ENCODE results near the gene NUP50. TPM values are rescaled to one million over a fixed set of nuclear protein-coding genes. Genes with fewer than 3 reads are reported as not detected.

The NUP50 gene
- polyA plus RNA-seq, 1 donor, result 40.8 TPM

GRCh38 chr22:45217806-45218205 lies 54.1 kb downstream of the NUP50 start:
- no peaks in the 10 kb centered on the region for H3K4me1 ChIP-seq (ENCODE audit: control insufficient read depth, insufficient read depth, low read length)

GRCh38 chr22:45218976-45219375 lies 55.3 kb downstream of the NUP50 start:
- Histone ChIP-seq H3K4me3 (ENCODE audit: low read length) (no peak overlapping the region), H3K27ac (ENCODE audit: low read length) (no peak overlapping the region), H3K4me1 (ENCODE audit: control insufficient read depth, insufficient read depth, low read length) (no peaks in the 10 kb centered on the region), H3K9me3 (ENCODE audit: control insufficient read depth, low read depth, low read length) (no peaks in the 10 kb centered on the region), H3K36me3 (ENCODE audit: control insufficient read depth, insufficient read depth, low read length) (no peaks in the 10 kb centered on the region), H3K27me3 (ENCODE audit: control insufficient read depth, insufficient read depth, low read length) (no peaks in the 10 kb centered on the region)
- 83% methylated on average over 1 of the region's 9 CpGs for WGBS (ENCODE audit: insufficient coverage, low lambda C conversion rate)
- no peak for DNase-seq

More at GRCh38 chr22:45217806-45218205, 54.1 kb downstream of the NUP50 start:
- H3K9me3 ChIP-seq (ENCODE audit: control insufficient read depth, low read depth, low read length), result no peaks in the 10 kb centered on the region
- DNase-seq, result no peak
- H3K4me3 ChIP-seq (ENCODE audit: low read length), result no peak overlapping the region
- no peaks in the 10 kb centered on the region for H3K36me3 ChIP-seq (ENCODE audit: control insufficient read depth, insufficient read depth, low read length)
- WGBS (ENCODE audit: insufficient coverage, low lambda C conversion rate), result 94% methylated on average over 3 of the region's 14 CpGs
- peaks cover 3% of the 10 kb centered on the region for H3K27me3 ChIP-seq (ENCODE audit: control insufficient read depth, insufficient read depth, low read length)
- no peak overlapping the region for H3K27ac ChIP-seq (ENCODE audit: low read length)

GRCh38 chr22:45221201-45221600 lies 57.5 kb downstream of the NUP50 start:
- no peak overlapping the region for H3K27ac ChIP-seq (ENCODE audit: low read length)
- H3K9me3 ChIP-seq (ENCODE audit: control insufficient read depth, low read depth, low read length), result no peaks in the 10 kb centered on the region
- no peak for DNase-seq
- H3K4me1 ChIP-seq (ENCODE audit: control insufficient read depth, insufficient read depth, low read length), result peaks cover 8% of the 10 kb centered on the region
- H3K36me3 ChIP-seq (ENCODE audit: control insufficient read depth, insufficient read depth, low read length), result no peaks in the 10 kb centered on the region
- H3K27me3 ChIP-seq (ENCODE audit: control insufficient read depth, insufficient read depth, low read length), result no peaks in the 10 kb centered on the region
- 83% methylated on average over 1 of the region's 5 CpGs for WGBS (ENCODE audit: insufficient coverage, low lambda C conversion rate)
- H3K4me3 ChIP-seq (ENCODE audit: low read length), result no peak overlapping the region

- H3K36me3 ChIP-seq (ENCODE audit: control insufficient read depth, insufficient read depth, low read length), result no peaks in the 10 kb centered on the region
- H3K27ac ChIP-seq (ENCODE audit: low read length), result no peak overlapping the region
- no CpG with 5 or more reads among the region's 5 CpGs for WGBS (ENCODE audit: insufficient coverage, low lambda C conversion rate)
- peak; percentile 60 to 72 for DNase-seq
- no peaks in the 10 kb centered on the region for H3K9me3 ChIP-seq (ENCODE audit: control insufficient read depth, low read depth, low read length)
- no peaks in the 10 kb centered on the region for H3K27me3 ChIP-seq (ENCODE audit: control insufficient read depth, insufficient read depth, low read length)
- H3K4me1 ChIP-seq (ENCODE audit: control insufficient read depth, insufficient read depth, low read length), result peaks cover 8% of the 10 kb centered on the region
- H3K4me3 ChIP-seq (ENCODE audit: low read length), result no peak overlapping the region
Measured at GRCh38 chr22:45223304-45224117, 59.8 kb downstream of the NUP50 start.

- WGBS (ENCODE audit: insufficient coverage, low lambda C conversion rate), result 17% methylated on average over 1 of the region's 11 CpGs
- Histone ChIP-seq H3K36me3 (ENCODE audit: control insufficient read depth, insufficient read depth, low read length) (no peaks in the 10 kb centered on the region), H3K4me1 (ENCODE audit: control insufficient read depth, insufficient read depth, low read length) (peaks cover 8% of the 10 kb centered on the region)
Measured at GRCh38 chr22:45224331-45224730, 60.6 kb downstream of the NUP50 start.

GRCh38 chr22:45224988-45225731 lies 61.4 kb downstream of the NUP50 start:
- H3K27ac ChIP-seq (ENCODE audit: low read length), result no peak overlapping the region
- H3K36me3 ChIP-seq (ENCODE audit: control insufficient read depth, insufficient read depth, low read length), result no peaks in the 10 kb centered on the region
- no peaks in the 10 kb centered on the region for H3K9me3 ChIP-seq (ENCODE audit: control insufficient read depth, low read depth, low read length)
- DNase-seq, result no peak
- H3K27me3 ChIP-seq (ENCODE audit: control insufficient read depth, insufficient read depth, low read length), result no peaks in the 10 kb centered on the region
- no peak overlapping the region for H3K4me3 ChIP-seq (ENCODE audit: low read length)
- H3K4me1 ChIP-seq (ENCODE audit: control insufficient read depth, insufficient read depth, low read length), result peaks cover 8% of the 10 kb centered on the region
- WGBS (ENCODE audit: insufficient coverage, low lambda C conversion rate), result no CpG with 5 or more reads among the region's 19 CpGs

More at GRCh38 chr22:45224331-45224730, 60.6 kb downstream of the NUP50 start:
- H3K27ac ChIP-seq (ENCODE audit: low read length), result no peak overlapping the region
- no peak overlapping the region for H3K4me3 ChIP-seq (ENCODE audit: low read length)
- DNase-seq, result no peak
- no peaks in the 10 kb centered on the region for H3K27me3 ChIP-seq (ENCODE audit: control insufficient read depth, insufficient read depth, low read length)
- no peaks in the 10 kb centered on the region for H3K9me3 ChIP-seq (ENCODE audit: control insufficient read depth, low read depth, low read length)

- DNase-seq, result peak; percentile 52 to 59
- no CpG with 5 or more reads among the region's 26 CpGs for WGBS (ENCODE audit: insufficient coverage, low lambda C conversion rate)
- Histone ChIP-seq H3K27me3 (ENCODE audit: control insufficient read depth, insufficient read depth, low read length) (no peaks in the 10 kb centered on the region), H3K36me3 (ENCODE audit: control insufficient read depth, insufficient read depth, low read length) (no peaks in the 10 kb centered on the region), H3K4me1 (ENCODE audit: control insufficient read depth, insufficient read depth, low read length) (peaks cover 8% of the 10 kb centered on the region), H3K4me3 (ENCODE audit: low read length) (no peak overlapping the region), H3K9me3 (ENCODE audit: control insufficient read depth, low read depth, low read length) (no peaks in the 10 kb centered on the region), H3K27ac (ENCODE audit: low read length) (peak overlapping the region; percentile 51)
Measured at GRCh38 chr22:45225732-45226502, 62.2 kb downstream of the NUP50 start.

GRCh38 chr22:45226503-45227186 lies 62.9 kb downstream of the NUP50 start:
- Histone ChIP-seq H3K36me3 (ENCODE audit: control insufficient read depth, insufficient read depth, low read length) (no peaks in the 10 kb centered on the region), H3K27ac (ENCODE audit: low read length) (peak overlapping the region; percentile 51), H3K9me3 (ENCODE audit: control insufficient read depth, low read depth, low read length) (no peaks in the 10 kb centered on the region), H3K4me3 (ENCODE audit: low read length) (no peak overlapping the region), H3K27me3 (ENCODE audit: control insufficient read depth, insufficient read depth, low read length) (no peaks in the 10 kb centered on the region), H3K4me1 (ENCODE audit: control insufficient read depth, insufficient read depth, low read length) (peaks cover 8% of the 10 kb centered on the region)
- no CpG with 5 or more reads among the region's 17 CpGs for WGBS (ENCODE audit: insufficient coverage, low lambda C conversion rate)
- no peak for DNase-seq

- DNase-seq, result no peak
- no CpG with 5 or more reads among the region's 16 CpGs for WGBS (ENCODE audit: insufficient coverage, low lambda C conversion rate)
- Histone ChIP-seq H3K9me3 (ENCODE audit: control insufficient read depth, low read depth, low read length) (no peaks in the 10 kb centered on the region), H3K36me3 (ENCODE audit: control insufficient read depth, insufficient read depth, low read length) (no peaks in the 10 kb centered on the region), H3K4me3 (ENCODE audit: low read length) (no peak overlapping the region), H3K27ac (ENCODE audit: low read length) (no peak overlapping the region), H3K27me3 (ENCODE audit: control insufficient read depth, insufficient read depth, low read length) (no peaks in the 10 kb centered on the region), H3K4me1 (ENCODE audit: control insufficient read depth, insufficient read depth, low read length) (peaks cover 8% of the 10 kb centered on the region)
Measured at GRCh38 chr22:45227645-45228400, 64.1 kb downstream of the NUP50 start.

All from large intestine (tissue), 3 donors.